Fibroblast of villous mesenchyme (primary cell): ENCODE measurements around the gene INAFM2. TPM values are rescaled to one million over a fixed set of nuclear protein-coding genes. Genes with fewer than 3 reads are reported as not detected.

Source experiments
- DNase-seq: peaks from one replicate; pipeline ENCODE4 v3.0.0-alpha.2; 2010; ENCODE audit warnings: low read depth
- H3K4me3 ChIP-seq: 2 replicates; pipeline ENCODE4 v1.5.1; 2011; ENCODE audit warnings: low read depth, mild to moderate bottlenecking, low read length
- CTCF ChIP-seq: IDR thresholded peaks from 2 replicates; pipeline ENCODE4 v1.5.1; 2012; ENCODE audit warnings: low read depth, mild to moderate bottlenecking, low read length; ENCODE audit not compliant: insufficient read depth
- total RNA-seq: library from RNA; depleted of rRNA; stranded (reverse); fragments of >200 nt; gene quantifications from 2 replicates; pipeline ENCODE4 v1.2.3, GENCODE V29; 2012

INAFM2 gene
- total RNA-seq, 1 donor, result 16.8 TPM

- DNase-seq, result no peak
- H3K4me3 ChIP-seq, result no peak overlapping the region
- no peak for TF ChIP-seq CTCF
Observed at GRCh38 chr15:40278026-40278425, 45.5 kb upstream of the INAFM2 start.

- TF ChIP-seq CTCF, result peak; percentile 96
- peak; percentile 53 for DNase-seq
Observed at GRCh38 chr15:40279437-40280141, 43.9 kb upstream of the INAFM2 start.

GRCh38 chr15:40280260-40281056, 43.0 kb upstream of the INAFM2 start:
- TF ChIP-seq CTCF, result no peak
- no peak overlapping the region for H3K4me3 ChIP-seq
- DNase-seq, result no peak

More at GRCh38 chr15:40279437-40280141, 43.9 kb upstream of the INAFM2 start:
- no peak overlapping the region for H3K4me3 ChIP-seq

GRCh38 chr15:40281057-40281800, 42.3 kb upstream of the INAFM2 start:
- DNase-seq, result no peak
- H3K4me3 ChIP-seq, result no peak overlapping the region
- TF ChIP-seq CTCF, result no peak

- no peak for DNase-seq
- TF ChIP-seq CTCF, result no peak
- H3K4me3 ChIP-seq, result peak overlapping the region; percentile 48
Observed at GRCh38 chr15:40281801-40282146, 41.7 kb upstream of the INAFM2 start.

- TF ChIP-seq CTCF, result peak; percentile 37
- DNase-seq, result peak; percentile 20
Observed at GRCh38 chr15:40282147-40282868, 41.2 kb upstream of the INAFM2 start.

More at GRCh38 chr15:40282147-40282868, 41.2 kb upstream of the INAFM2 start:
- peak overlapping the region; percentile 48 for H3K4me3 ChIP-seq
